ENCODE measurements around the gene C6orf163. TPM values are rescaled to one million over a fixed set of nuclear protein-coding genes. Genes with fewer than 3 reads are reported as not detected.

Gene C6orf163
- total RNA-seq, 2 experiments from 2014 or later = 2.0 to 2.3 TPM

DNA sequence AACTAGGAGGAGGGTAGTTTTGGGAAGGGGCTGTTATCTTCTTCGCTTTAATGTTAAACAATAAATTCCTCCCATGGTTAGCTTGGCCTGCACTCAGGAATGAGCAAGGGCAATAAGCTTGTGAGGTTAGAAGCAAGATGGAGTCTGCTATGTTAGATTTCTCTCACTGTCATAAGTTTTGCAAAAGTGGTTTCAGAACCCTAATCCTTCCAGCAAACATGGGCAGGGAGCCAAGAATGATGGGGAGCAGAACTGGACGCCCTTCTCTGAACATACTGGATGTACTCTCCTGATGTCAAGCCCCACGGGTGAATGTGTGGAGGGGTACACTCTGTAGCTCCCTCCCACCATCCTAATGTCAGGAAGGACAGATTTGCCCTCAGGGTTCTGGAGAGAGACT is 22.3 kb downstream of the C6orf163 start:
- no peak for DNase-seq
- CTCF ChIA-PET = no interaction called here
- H3K9me3 Mint-ChIP-seq = peaks cover 12% of the 10 kb centered on the region
- H3K27ac Mint-ChIP-seq = no peak overlapping the region
- POLR2A ChIA-PET = no interaction called here
- H3K4me3 Mint-ChIP-seq = no peak overlapping the region
- H3K4me1 Mint-ChIP-seq = no peaks in the 10 kb centered on the region
- no peaks in the 10 kb centered on the region for H3K36me3 Mint-ChIP-seq (ENCODE audit: low read depth)
- H3K27me3 Mint-ChIP-seq = no peaks in the 10 kb centered on the region

DNA sequence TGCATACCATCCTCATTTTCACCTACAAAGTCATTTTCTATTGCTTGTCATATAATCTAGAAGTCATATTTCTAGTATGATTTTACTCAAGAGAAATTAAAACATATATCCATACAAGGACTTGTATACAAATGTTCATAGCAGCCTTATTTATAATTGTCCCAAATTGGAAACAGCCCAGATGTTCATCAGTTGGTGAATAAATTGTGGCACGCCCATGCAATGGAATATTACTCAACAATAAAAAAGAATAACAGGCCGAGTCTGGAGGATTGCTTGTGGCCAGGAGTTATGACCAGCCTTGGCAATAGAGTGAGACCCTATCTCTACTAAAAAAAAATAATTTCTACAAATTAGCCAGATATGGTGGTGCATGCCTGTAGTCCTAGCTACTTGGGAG is 28.8 kb downstream of the C6orf163 start:
- Mint-ChIP-seq H3K9me3 (peaks cover 6% of the 10 kb centered on the region), H3K36me3 (ENCODE audit: low read depth) (no peaks in the 10 kb centered on the region), H3K27ac (no peak overlapping the region), H3K4me1 (no peaks in the 10 kb centered on the region), H3K27me3 (no peaks in the 10 kb centered on the region), H3K4me3 (no peak overlapping the region)
- ChIA-PET POLR2A (no interaction called here), CTCF (no interaction called here)
- DNase-seq = no peak

DNA sequence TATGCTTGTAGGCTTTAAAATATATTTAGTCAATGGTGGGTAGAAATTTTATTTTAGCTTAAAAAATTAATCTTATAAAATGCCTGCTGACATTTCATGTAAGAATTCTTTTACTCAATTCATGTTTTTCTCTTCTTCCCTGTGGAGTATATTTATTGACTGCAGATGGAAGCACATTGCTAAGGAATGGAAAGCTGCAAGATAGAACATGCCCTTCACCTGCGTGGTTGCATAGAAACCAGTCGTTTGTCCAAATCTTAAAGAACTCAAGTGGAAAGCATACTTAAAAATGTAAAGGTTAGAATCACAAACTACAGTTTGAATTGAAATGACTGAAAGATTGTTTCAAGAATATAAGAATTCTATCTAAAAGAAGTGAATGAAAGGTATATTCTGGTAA is 30.7 kb downstream of the C6orf163 start:
- POLR2A ChIA-PET = no interaction called here
- CTCF ChIA-PET = no interaction called here
- peaks cover 3% of the 10 kb centered on the region for H3K4me1 Mint-ChIP-seq
- H3K36me3 Mint-ChIP-seq (ENCODE audit: low read depth) = no peaks in the 10 kb centered on the region
- no peak overlapping the region for H3K4me3 Mint-ChIP-seq
- no peaks in the 10 kb centered on the region for H3K27me3 Mint-ChIP-seq
- H3K27ac Mint-ChIP-seq = no peak overlapping the region
- no peaks in the 10 kb centered on the region for H3K9me3 Mint-ChIP-seq
- DNase-seq = no peak

GRCh38 chr6:87376643-87377042 is 32.0 kb downstream of the C6orf163 start:
- peaks cover 3% of the 10 kb centered on the region for H3K4me1 Mint-ChIP-seq
- CTCF ChIA-PET = interaction anchor here (0.7 to 1.5 kb wide), 2 partner anchors 17 to 34 kb away, joined by 4 read pairs; no protein-coding TSS in a partner anchor
- POLR2A ChIA-PET = no interaction called here
- H3K4me3 Mint-ChIP-seq = no peak overlapping the region
- DNase-seq = no peak
- H3K9me3 Mint-ChIP-seq = no peaks in the 10 kb centered on the region
- no peaks in the 10 kb centered on the region for H3K36me3 Mint-ChIP-seq (ENCODE audit: low read depth)
- H3K27me3 Mint-ChIP-seq = no peaks in the 10 kb centered on the region
- no peak overlapping the region for H3K27ac Mint-ChIP-seq

DNA sequence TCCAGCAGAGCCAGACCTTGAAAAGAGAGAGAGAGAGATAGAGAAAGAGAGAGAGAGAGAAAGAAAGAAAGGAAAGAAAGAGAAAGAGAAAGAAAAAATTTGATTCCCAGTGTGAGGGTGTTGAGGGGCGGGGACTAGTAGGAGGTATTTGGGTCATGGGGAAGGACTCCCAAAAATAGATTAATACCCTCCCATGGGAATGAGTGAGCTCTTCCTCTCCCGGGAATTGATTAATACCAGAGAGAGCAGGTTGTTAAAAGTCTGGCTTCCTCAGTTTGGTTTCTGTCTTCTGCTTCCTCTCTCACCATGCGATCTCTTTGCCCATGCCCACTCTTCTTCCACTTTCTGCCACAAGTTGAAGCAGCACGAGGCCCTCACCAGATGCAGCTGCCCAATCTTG is 34.3 kb downstream of the C6orf163 start:
- H3K27ac Mint-ChIP-seq = no peak overlapping the region
- H3K9me3 Mint-ChIP-seq = no peaks in the 10 kb centered on the region
- DNase-seq = no peak
- CTCF ChIA-PET = no interaction called here
- H3K36me3 Mint-ChIP-seq (ENCODE audit: low read depth) = no peaks in the 10 kb centered on the region
- POLR2A ChIA-PET = no interaction called here
- H3K4me1 Mint-ChIP-seq = peaks cover 3% of the 10 kb centered on the region
- no peak overlapping the region for H3K4me3 Mint-ChIP-seq
- H3K27me3 Mint-ChIP-seq = no peaks in the 10 kb centered on the region

- H3K36me3 Mint-ChIP-seq (ENCODE audit: low read depth) = no peaks in the 10 kb centered on the region
- no peak for DNase-seq
- ChIA-PET CTCF (no interaction called here), POLR2A (no interaction called here)
- H3K27me3 Mint-ChIP-seq = no peaks in the 10 kb centered on the region
- H3K4me3 Mint-ChIP-seq = no peak overlapping the region
- H3K27ac Mint-ChIP-seq = no peak overlapping the region
- no peaks in the 10 kb centered on the region for H3K9me3 Mint-ChIP-seq
- H3K4me1 Mint-ChIP-seq = peaks cover 3% of the 10 kb centered on the region
These were observed 38.2 kb downstream of the C6orf163 start for GRCh38 chr6:87382861-87383260.

DNA sequence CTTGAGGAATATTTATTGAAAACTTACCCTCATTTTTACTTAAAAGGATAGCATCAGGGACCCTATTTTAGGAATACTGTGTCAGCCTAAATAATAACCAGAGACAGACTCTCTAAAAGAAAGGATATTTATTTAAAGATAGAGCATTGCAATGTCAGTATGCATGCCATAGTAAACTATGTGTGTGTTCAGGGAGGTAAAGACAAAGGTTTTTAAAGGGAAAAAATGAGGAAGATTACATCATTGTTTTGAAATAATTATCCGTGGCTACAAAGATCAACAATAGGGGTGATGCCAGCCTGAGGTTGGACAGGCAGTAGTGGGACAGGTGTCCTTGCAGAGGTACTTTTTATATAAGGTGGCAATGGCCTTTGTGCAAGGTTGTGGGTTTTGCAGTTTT is 39.4 kb downstream of the C6orf163 start:
- H3K27ac Mint-ChIP-seq = no peak overlapping the region
- H3K4me3 Mint-ChIP-seq = no peak overlapping the region
- H3K4me1 Mint-ChIP-seq = peaks cover 2% of the 10 kb centered on the region
- ChIA-PET POLR2A (no interaction called here), CTCF (no interaction called here)
- DNase-seq = no peak
- H3K27me3 Mint-ChIP-seq = no peaks in the 10 kb centered on the region
- H3K9me3 Mint-ChIP-seq = no peaks in the 10 kb centered on the region
- no peaks in the 10 kb centered on the region for H3K36me3 Mint-ChIP-seq (ENCODE audit: low read depth)

GRCh38 chr6:87384449-87384848 is 39.8 kb downstream of the C6orf163 start:
- Mint-ChIP-seq H3K27me3 (no peaks in the 10 kb centered on the region), H3K4me1 (no peaks in the 10 kb centered on the region), H3K36me3 (ENCODE audit: low read depth) (no peaks in the 10 kb centered on the region), H3K4me3 (no peak overlapping the region), H3K27ac (no peak overlapping the region), H3K9me3 (no peaks in the 10 kb centered on the region)
- no peak for DNase-seq
- POLR2A ChIA-PET = no interaction called here
- CTCF ChIA-PET = no interaction called here

DNA sequence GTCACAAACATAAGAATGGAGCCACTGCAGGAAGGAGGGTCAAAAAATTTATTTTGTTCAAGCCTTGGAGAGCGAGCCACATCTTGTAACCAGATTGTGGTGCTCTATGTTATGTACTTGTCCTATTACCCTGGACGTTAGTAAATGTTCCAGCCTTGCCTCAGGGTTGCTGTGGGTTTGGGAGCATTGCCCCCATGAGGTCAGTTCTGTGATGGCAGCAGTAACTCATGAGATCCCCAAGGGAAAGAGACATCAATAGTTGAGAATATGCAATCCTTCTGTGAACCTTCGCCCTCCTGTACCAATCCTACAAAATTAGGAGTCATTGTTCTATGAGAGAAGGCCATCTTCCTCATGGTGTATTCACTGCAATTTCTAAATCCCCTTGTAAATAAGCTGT is 46.7 kb downstream of the C6orf163 start:
- DNase-seq = no peak
- no peaks in the 10 kb centered on the region for H3K9me3 Mint-ChIP-seq
- H3K36me3 Mint-ChIP-seq (ENCODE audit: low read depth) = no peaks in the 10 kb centered on the region
- no peak overlapping the region for H3K4me3 Mint-ChIP-seq
- H3K27ac Mint-ChIP-seq = no peak overlapping the region
- CTCF ChIA-PET = no interaction called here
- POLR2A ChIA-PET = no interaction called here
- H3K4me1 Mint-ChIP-seq = peaks cover 4% of the 10 kb centered on the region
- H3K27me3 Mint-ChIP-seq = no peaks in the 10 kb centered on the region

DNA sequence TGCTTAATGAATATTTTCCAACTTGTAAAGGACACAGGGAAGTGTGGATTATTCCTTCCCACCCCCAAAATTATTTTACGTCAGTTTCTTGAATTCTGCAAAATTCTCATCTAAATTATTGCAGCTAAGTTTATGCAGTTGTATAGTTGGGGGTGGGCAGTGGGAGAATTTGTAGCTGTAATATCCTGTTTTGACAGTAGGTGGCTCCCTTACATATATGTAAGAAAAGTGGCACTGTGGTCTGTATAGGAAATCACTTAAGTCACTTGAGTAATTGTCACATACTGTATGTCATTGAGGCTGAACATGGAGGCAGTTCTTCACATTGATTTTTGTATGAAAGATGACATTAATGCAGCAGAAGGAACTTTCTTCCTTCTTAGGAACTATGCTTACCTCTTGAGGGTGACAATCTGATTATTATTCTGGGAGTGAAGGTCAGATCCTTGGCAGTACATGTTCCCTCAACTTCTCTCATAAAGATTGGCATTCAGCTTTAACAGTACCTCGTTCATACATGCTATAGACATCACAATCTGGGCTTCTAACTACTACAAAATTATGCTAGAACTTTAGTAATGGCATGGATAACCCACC is 48.5 kb downstream of the C6orf163 start:
- Mint-ChIP-seq H3K27me3 (no peaks in the 10 kb centered on the region), H3K4me1 (peaks cover 4% of the 10 kb centered on the region), H3K36me3 (ENCODE audit: low read depth) (no peaks in the 10 kb centered on the region), H3K4me3 (no peak overlapping the region), H3K27ac (no peak overlapping the region), H3K9me3 (no peaks in the 10 kb centered on the region)
- POLR2A ChIA-PET = no interaction called here
- DNase-seq = peak; percentile 57
- CTCF ChIA-PET = interaction anchor here (1.1 to 1.5 kb wide), 3 partner anchors 10 to 35 kb away, joined by 3 to 16 read pairs (median 4); no protein-coding TSS in a partner anchor

DNA sequence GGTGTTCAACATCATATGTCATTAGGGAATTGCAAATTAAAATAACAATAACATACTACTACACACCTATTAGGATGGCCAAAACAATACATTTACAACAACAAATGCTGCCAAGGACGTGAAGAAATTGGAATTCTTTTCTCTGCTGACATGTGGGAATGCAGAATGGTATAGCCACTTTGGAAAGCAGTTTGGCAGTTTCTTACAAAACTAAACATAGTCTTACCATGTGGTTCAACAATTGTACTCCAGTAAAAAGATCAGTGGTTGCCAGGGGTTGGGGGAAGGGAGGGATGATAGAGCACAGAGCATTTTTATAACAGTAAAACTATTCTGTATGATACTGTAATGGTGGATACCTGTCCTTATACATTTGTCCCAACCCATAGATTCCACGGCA is 50.8 kb downstream of the C6orf163 start:
- Mint-ChIP-seq H3K9me3 (no peaks in the 10 kb centered on the region), H3K27me3 (peaks cover 3% of the 10 kb centered on the region), H3K36me3 (ENCODE audit: low read depth) (no peaks in the 10 kb centered on the region), H3K4me3 (no peak overlapping the region), H3K4me1 (peaks cover 4% of the 10 kb centered on the region), H3K27ac (no peak overlapping the region)
- DNase-seq = no peak
- ChIA-PET CTCF (no interaction called here), POLR2A (no interaction called here)

DNA sequence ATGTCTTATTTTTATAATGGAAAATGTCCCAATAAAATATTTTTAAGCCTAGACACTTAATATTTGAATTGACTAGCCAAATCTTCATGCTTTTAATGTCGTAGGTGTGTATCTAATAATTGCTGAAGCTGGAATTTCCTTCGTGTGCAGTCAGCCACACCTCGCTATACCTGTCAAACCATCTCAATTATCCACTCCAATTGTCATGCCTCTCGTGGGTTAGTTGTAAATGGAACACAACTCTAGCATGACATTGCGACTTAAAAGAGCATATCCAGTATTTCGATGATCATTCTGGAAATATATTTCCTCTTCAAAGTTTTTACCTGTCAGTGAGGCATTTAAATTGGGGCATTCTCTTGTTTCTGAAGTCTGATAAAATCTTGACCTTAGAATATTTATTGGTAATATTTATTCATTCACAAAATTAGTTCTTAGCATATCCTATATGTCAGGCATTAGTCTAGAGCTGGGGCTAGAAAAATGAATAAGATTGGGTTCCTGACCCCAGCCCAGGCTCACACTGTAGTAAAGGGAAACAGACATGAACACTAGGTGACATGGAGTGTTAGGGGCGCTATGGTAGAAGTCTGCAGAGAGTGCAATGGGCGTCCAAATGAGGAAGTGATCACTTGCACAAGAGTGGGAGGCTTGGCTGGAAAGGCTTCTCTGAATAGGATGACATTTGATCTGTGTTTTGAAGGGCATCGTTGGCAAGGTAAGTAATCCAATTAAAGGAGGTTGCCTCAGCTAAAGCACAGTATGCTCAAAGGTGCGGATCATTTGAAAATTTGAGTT is 52.2 kb downstream of the C6orf163 start:
- Mint-ChIP-seq H3K4me1 (peaks cover 4% of the 10 kb centered on the region), H3K4me3 (no peak overlapping the region), H3K9me3 (no peaks in the 10 kb centered on the region), H3K27ac (no peak overlapping the region), H3K36me3 (ENCODE audit: low read depth) (no peaks in the 10 kb centered on the region), H3K27me3 (peaks cover 3% of the 10 kb centered on the region)
- ChIA-PET POLR2A (no interaction called here), CTCF (no interaction called here)
- DNase-seq = no peak

GRCh38 chr6:87397656-87398055 is 53.0 kb downstream of the C6orf163 start:
- ChIA-PET CTCF (interaction anchor here (0.6 kb wide), 1 partner anchor 13 kb away, joined by 3 read pairs; no protein-coding TSS in a partner anchor), POLR2A (no interaction called here)
- peaks cover 3% of the 10 kb centered on the region for H3K27me3 Mint-ChIP-seq
- no peaks in the 10 kb centered on the region for H3K36me3 Mint-ChIP-seq (ENCODE audit: low read depth)
- no peak overlapping the region for H3K4me3 Mint-ChIP-seq
- H3K4me1 Mint-ChIP-seq = peaks cover 4% of the 10 kb centered on the region
- DNase-seq = no peak
- no peaks in the 10 kb centered on the region for H3K9me3 Mint-ChIP-seq
- no peak overlapping the region for H3K27ac Mint-ChIP-seq

DNA sequence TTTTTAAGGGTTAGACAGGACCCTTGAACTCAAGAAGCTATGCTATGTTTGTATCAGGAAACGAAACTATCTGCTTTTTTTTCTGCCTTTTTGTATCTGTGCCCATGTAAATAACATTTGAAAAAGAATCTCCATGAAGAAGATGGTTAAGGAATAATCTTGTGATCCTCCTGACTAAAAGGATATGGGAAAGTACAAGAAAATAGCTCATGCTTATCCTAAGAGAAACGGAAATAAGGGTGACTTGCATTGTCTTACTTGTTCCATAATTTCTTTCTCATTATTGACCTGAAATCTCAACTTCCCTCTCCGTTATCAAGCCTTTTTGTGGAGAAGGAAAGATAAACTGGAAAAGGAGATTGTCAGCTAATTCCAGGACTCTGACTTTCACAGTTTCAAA is 57.2 kb downstream of the C6orf163 start:
- H3K4me3 Mint-ChIP-seq = no peak overlapping the region

More for the DNA sequence above, 57.2 kb downstream of the C6orf163 start:
- DNase-seq = no peak
- H3K4me1 Mint-ChIP-seq = no peaks in the 10 kb centered on the region
- H3K36me3 Mint-ChIP-seq (ENCODE audit: low read depth) = no peaks in the 10 kb centered on the region
- peaks cover 22% of the 10 kb centered on the region for H3K27me3 Mint-ChIP-seq
- no peak overlapping the region for H3K27ac Mint-ChIP-seq
- H3K9me3 Mint-ChIP-seq = no peaks in the 10 kb centered on the region
- ChIA-PET CTCF (interaction anchor here (4.5 kb wide), 1 partner anchor 9 kb away, joined by 16 read pairs; no protein-coding TSS in a partner anchor), POLR2A (no interaction called here)
